Measurements from ENCODE around the gene MARS2.
"Not testable (repeated sequence)": the region's sequence is repeated elsewhere in the genome, so short reads cannot be mapped to it uniquely, and the experiment has no call there.

MARS2 gene

DNA sequence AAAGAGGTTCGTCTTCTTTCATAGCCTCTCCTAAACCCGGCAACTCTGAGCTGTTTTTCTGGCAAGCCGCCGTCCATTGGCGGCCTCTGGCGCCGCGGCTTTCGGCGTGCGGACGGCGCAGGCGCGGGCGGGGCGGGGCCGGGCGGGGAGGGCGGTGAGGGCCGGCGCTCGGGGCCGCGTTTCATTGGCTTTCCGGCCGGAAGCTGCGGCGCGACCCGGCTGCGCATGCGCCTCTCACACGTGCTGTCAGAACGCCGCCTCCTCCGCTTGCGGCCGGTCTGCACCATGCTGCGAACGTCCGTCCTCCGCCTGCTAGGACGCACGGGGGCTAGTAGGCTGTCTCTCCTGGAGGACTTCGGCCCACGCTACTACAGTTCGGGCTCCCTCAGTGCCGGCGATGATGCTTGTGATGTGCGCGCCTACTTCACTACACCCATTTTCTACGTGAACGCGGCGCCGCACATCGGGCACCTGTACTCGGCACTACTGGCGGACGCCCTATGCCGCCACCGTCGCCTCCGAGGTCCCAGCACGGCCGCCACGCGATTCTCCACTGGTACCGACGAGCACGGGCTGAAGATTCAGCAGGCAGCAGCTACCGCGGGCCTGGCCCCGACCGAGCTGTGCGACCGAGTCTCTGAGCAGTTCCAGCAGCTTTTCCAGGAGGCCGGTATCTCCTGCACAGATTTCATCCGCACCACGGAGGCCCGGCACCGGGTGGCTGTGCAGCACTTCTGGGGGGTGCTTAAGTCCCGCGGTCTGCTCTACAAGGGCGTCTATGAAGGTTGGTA, at the start of gene MARS2:
Gene MARS2 (plus strand): TSS at position 249 of the 791 bp plus-strand sequence. CDS start 37 bp downstream, at position 286.
- DNase-seq (ENCODE audit: low read depth, low spot score) = peak; percentile 64

DNA sequence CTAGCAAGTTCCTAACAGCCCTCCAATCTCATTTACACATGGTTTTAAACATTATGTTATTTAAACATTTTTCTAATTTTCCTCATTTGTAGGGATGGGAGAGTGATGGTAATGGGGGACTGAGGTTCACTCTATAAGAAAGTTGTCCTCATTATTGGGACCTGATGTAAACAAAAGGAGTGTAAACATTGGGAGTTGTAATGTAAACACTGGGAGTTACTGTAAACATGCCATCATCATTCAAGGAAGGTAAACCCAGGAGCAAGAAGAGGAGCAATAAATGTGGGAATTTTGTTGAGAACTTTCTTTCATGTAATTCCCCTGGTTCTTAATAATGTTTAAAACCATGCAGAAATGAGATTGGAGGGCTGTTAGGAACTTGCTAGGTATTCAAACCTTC, 47.6 kb upstream of the MARS2 start:
- no peak for DNase-seq (ENCODE audit: low read depth, low spot score)

DNA sequence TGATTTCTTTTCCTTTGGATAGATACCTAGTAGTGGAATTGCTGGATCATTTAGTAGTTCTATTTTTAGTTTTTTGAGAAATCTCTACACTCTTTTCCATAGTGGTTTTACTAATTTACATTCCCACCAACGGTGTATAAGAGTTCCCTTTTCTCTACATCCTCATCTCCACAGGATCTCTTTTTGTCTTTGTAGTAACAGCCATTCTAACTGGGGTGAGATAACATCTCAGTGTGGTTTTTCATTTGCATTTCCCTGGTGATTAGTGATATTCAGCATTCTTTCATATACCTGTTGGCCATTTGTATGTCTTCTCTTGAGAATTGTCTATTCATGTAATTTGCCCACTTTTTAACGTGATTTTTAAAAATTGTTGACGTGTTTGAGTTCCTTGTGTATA, 43.5 kb upstream of the MARS2 start:
- DNase-seq (ENCODE audit: low read depth, low spot score) = no peak

DNA sequence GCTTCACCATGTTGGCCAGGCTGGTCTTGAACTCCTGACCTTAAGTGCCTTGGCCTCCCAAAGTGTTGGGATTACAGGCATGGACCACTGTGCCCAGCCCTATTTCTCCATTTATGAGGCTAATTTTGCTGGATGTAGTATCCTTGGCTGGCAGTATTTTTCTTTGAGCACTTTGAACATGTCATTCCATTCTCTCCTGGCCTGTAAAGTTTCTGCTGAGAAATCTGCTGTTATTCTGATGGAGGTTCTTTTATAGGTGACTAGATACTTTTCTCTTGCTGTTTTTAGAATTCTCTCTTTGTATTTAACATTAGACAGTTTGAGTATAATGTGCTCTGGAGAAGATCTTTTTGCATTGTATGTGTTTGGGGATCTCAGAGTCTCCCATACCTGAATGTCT, 38.9 kb upstream of the MARS2 start:
- no peak for DNase-seq (ENCODE audit: low read depth, low spot score)

DNA sequence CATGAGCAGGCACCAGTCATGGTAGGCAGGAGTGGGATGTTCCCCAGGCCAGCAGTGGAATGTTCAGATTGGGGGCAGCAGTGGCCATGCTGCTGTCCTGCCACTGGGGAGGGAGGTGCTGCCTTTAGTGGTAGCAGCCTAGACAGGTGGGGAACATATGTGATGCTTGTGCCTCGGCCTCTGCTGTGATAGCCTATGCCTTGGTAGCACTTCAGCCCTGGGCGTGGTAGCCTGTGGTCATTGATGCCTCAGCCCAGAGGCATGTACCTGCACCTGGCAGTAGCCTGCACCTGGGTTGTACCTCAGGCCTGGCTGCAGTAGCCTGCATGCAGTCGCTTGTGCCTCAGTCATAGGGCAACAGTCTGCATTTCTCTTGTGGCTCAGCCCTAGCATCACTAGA, 36.9 kb upstream of the MARS2 start:
- no peak for DNase-seq (ENCODE audit: low read depth, low spot score)

DNA sequence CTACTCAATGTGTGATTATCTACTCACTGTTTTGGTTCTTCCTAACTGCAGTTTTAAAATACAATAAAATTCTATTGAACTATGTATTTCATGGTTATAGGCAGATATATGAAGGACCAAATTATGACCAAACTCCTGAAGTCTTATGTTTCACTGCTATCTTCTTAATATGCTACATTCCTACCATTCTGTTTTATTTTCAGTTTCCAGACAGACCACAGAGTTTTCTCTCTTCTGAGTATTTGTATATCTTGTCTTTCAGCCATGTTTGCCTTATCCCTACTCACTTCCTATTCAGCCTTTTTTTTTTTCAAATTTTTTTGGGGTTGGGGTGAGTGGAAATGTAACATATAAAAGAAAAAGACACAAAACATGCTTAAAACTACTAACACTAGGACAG, 36.1 kb upstream of the MARS2 start:
- DNase-seq (ENCODE audit: low read depth, low spot score) = no peak

DNA sequence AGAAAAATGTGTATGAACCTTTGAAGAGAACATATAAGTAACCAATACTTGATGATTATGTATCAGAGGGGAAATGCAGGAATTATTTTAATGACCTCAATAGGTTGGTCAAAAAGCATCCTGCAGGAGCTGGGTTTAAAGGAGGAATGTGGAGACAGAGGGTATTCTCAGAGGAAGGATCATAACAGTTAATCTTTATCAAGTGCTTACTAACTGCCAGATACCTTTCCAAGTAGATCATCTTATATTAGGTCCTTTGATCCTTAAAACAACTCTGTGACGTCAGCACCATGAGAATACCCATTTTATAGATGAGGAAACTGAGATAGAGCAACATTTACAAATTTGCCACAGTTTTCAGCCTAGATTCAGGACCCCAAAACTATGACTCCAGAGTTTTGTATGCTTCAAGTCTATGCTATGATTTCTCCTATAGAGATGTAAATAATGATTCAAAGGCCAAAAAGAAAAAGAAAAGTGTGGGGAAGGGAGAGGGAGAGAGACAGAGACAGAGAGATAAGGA, 32.7 kb upstream of the MARS2 start:
- no peak for DNase-seq (ENCODE audit: low read depth, low spot score)

DNA sequence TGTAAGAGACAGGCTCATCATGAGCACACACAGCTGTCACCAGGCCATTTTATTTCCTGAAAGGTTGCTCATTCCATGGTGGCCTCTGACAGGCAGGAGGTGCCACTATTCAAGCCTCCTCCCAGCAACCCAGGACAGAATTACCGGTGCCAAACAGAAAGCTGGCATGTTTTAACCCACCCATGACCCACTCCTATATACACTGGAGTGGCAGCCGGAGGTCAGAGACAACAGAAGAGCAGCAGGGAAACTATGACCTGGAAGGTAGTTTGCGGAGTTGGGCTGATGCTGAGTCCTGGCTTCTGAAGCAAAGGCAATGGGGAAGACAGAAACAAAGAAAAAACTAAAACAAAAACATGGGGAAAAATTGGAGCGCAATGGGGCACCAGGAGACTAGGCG, 32.1 kb upstream of the MARS2 start:
- DNase-seq (ENCODE audit: low read depth, low spot score) = no peak

DNA sequence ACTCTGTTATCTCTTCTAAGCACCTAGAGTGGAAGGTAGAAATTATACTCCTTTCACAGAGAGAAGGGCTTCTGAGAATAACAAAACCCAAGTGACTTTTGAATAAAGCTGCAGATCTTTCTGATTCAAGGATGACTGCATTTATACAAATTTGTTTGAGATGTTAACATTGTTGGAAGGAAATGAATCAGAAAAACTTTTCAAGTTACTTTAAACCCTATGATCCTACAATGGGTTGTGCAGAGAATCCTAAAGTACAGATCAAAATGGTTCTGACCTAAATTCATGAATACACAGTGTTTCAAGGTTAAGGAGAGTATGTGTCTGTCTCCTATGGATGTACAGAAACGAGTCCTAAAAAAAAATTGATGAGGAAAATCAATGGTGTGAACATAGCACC, 31.6 kb upstream of the MARS2 start:
- no peak for DNase-seq (ENCODE audit: low read depth, low spot score)

DNA sequence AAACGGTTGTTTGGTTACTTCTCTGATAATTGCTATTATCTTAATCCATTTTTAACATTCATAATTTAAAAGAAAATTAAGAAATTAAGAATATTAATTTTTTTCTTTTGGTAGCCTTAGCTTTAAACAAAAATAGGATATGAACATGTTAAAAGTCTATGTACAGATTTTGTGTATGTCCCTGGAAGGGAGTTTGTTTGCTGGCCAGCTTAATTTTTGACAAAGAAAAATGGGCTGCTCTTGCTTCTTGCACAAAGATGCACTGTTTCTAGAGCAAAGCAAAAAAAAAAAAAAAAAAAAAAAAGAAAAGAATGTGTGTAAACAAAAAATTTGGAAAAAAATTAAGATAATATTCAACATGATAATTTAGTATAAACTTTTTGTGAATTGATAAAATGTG, 31.1 kb upstream of the MARS2 start:
- no peak for DNase-seq (ENCODE audit: low read depth, low spot score)

DNA sequence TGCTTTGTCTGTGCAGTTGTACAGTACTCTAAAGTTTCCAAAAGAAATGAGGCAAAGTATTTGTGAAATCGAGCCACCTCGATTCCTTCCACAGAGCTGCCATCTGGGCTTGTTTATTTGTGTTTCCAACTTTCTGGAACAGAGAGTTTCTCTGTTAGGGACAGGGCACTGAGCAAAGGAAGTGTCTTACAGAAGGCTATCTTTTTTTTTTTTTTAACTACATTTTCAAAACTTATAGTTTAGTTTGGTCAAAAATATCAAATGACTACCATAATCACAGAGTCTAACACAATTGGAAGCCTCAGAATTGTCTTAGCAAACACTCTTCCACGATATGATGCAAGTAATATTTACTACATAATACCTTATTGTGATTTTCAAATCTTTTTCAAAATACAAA, 30.6 kb upstream of the MARS2 start:
- no peak for DNase-seq (ENCODE audit: low read depth, low spot score)

DNA sequence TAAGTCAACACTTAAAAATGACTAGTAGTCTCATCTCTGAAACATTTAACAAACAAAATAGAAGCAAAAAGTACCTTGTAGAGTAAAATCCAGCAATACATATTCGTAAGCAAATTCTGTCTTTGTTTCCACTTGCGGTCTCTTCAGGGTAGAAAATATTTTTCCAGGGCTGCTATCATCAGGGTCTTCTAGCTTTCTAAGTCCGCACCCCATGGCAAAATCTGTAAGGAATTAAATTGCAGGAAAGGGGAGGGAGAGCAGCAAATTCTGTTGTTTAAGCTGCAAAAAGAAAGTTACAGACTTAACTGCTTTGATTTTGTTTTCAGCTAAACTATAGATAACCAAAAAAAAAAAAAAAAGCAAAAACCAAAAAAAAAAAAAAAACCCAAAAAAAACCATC, 29.9 kb upstream of the MARS2 start, which contains the start of gene RFTN2:
Gene RFTN2 (minus strand): TSS at position 342 of the 400 bp plus-strand sequence. CDS start 129 bp downstream, at position 213.
- no peak for DNase-seq (ENCODE audit: low read depth, low spot score)

DNA sequence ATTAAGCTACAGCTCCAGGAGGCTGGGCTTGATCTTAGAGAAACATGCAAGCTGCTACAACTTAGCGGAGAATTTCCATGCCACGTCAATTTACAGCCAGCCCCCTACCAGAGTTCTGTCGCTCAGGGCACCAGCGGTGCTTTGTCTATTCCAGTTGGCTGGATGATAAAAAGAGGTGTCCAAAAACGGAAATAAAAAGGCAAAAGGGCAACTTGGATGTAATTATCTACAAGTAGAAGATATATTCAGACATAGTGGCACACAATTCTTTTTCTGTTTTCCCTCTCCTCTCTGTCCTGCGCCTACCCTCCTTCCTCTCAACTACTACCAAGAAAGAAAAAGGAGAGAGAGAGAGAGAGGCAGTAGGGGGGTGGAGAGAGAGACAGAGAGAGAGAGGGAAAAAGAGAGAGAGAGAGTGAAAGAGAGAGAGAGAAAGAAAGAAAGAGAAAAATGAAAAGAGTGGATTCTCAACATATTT, 29.4 kb upstream of the MARS2 start:
- DNase-seq (ENCODE audit: low read depth, low spot score) = peak; percentile 48

DNA sequence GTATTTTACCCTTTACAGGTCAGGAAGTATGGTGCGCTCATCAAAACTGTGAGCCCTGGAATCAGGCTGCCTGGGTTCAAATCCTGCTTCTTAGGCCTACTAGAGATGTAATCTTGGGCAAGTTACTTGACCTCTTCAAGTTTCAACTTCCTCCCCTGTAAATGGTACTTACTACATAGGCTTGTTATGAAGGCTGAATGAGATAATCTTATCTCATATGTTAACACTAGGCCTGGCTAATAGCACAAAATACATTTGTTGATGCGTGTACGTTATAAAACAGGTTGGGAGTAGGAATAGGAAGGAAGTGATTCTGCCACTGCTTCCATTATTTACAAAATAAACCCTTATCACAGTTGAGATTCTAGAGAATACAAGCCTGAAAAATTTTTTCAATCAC, 28.1 kb upstream of the MARS2 start:
- DNase-seq (ENCODE audit: low read depth, low spot score) = no peak

DNA sequence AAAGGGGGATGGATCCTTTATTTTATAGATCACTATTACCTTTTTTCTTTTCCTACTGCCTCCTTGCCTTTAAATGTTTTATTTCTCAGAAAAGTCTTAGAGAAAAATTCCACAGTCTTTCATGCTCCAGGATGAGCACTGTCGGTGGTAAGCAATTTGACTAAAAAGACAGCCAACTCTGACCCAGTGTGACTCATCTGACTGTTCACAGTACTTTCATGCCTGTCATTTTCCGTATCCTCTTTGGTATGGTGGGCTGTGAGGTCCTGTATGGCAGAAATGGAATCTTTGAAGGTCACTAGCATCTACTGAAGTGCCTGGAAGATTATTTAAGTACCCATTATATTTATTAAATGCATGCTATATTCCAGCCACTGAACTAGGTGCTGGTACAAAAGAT, 27.7 kb upstream of the MARS2 start:
- no peak for DNase-seq (ENCODE audit: low read depth, low spot score)

DNA sequence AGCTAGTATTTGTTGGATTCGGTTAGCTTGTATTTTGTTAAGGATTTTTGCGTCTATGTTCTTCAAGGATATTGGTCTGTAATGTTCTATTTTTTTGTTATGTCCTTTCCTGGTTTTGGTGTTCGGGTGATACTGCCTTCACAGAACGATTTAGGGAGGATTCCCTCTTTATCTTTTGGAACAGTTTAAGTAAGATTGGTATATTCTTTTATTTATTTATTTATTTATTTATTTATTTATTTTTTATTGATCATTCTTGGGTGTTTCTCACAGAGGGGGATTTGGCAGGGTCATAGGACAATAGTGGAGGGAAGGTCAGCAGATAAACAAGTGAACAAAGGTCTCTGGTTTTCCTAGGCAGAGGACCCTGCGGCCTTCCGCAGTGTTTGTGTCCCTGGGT, 10.0 kb upstream of the MARS2 start:
- DNase-seq (ENCODE audit: low read depth, low spot score) = not testable (repeated sequence)

DNA sequence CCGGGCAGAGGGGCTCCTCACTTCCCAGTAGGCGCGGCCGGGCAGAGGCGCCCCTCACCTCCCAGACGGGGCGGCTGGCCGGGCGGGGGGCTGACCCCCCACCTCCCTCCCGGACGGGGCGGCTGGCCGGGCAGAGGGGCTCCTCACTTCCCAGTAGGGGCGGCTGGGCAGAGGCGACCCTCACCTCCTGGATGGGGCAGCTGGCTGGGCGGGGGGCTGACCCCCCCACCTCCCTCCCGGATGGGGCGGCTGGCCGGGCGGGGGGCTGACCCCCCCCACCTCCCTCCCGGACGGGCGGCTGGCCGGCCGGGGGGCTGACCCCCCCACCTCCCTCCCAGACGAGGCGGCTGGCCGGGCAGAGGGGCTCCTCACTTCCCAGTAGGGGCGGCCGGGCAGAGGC, 9.2 kb upstream of the MARS2 start:
- DNase-seq (ENCODE audit: low read depth, low spot score) = not testable (repeated sequence)

DNA sequence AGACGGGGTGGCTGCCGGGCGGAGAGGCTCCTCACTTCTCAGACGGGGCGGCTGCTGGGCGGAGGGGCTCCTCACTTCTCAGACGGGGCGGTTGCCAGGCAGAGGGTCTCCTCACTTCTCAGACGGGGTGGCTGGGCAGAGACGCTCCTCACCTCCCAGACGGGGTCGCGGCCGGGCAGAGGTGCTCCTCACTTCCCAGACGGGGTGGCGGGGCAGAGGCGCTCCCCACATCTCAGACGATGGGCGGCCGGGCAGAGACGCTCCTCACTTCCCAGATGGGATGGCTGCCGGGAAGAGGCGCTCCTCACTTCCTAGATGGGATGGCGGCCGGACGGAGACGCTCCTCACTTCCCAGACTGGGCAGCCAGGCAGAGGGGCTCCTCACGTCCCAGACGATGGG, 8.6 kb upstream of the MARS2 start:
- not testable (repeated sequence) for DNase-seq (ENCODE audit: low read depth, low spot score)

DNA sequence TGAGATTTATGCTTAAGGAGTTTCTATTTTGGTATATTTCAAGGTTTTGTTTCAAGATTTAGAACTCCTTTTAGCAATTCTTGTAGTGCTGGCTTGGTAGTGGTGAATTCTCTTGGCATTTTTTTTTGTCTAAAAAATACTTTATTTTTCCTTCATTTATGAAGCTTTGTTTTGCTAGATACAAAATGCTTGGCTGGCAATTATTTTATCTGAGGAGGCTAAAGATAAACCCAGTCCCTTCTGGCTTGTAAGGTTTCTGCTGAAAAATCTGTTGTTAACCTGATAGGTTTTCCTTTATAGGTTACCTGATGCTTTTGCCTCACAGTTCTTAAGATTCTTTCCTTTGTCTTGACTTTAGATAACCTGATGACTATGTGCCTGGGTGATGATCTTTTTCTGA, 5.4 kb upstream of the MARS2 start:
- DNase-seq (ENCODE audit: low read depth, low spot score) = not testable (repeated sequence)

DNA sequence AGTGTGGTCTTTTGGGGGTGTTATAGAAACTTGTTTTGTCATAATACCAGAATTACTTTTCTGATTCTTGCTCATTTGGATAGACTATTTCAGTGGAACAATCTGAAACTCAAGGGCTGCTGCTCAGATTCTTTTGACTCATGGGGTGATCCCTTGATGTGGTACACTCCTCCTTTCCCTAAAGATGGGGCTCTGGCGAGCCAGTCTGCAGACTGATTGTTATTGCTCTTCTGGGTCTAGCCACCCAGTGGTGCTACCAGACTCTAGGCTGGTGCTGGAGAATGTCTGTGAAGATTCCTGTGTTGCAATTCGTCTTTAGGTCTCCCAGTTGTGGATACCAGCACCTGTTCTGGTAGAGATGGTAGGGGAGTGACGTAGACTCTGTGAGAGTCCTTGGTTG, 4.2 kb upstream of the MARS2 start:
- DNase-seq (ENCODE audit: low read depth, low spot score) = no peak

DNA sequence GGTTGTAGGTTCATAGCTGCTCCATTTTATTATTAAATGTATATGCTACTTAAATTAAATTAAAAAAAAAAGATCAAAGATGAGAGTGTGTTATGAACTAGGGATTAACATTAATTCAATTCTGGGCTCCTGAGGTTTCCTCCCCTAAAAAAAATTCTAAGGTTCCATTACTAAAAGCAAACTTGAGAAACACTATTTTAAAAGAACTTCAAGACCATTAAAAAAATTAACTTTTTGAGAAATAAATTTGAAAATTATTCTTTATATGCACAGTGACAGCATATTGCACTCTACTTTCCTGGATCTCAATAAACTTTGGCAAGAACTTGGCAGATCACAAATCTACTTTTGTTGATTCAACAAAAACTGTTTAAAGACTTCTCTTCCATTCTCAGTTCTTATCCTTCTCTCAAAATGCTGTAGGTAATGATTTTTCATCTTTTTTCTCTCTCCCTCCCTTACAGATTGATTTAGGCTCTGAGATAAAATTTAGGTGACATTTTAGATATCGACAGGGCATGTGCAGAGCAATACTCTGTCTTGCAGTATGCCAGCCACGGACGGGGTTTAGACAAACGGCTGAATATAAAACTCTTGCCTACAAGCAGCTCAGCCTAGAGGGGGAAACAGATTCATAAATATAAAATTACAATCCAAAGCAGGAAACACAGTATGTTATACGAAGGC, 592 bp upstream of the MARS2 start:
- no peak for DNase-seq (ENCODE audit: low read depth, low spot score)

DNA sequence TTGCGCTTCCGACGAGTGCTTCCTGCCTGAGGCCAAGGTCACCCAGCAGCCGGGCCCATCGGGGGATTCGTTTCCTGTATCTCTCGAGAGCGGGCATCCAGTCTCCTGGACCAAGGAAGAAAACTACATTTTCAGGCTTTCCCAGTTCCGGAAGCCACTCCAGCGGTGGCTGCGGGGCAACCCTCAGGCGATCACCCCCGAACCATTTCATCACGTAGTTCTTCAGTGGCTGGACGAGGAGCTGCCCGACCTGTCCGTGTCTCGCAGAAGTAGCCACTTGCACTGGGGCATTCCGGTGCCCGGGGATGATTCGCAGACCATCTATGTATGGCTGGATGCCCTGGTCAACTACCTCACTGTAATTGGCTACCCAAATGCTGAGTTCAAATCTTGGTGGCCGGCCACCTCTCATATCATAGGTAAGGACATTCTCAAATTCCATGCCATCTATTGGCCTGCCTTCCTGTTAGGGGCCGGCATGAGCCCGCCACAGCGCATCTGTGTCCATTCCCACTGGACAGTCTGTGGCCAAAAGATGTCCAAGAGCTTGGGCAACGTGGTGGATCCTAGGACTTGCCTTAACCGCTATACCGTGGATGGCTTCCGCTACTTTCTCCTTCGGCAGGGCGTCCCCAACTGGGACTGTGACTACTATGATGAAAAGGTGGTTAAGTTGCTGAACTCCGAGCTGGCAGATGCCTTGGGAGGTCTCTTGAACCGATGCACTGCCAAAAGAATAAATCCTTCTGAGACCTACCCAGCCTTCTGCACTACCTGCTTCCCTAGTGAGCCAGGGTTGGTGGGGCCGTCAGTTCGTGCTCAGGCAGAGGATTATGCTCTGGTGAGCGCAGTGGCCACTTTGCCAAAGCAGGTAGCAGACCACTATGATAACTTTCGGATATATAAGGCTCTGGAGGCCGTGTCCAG, 1.0 kb downstream of the MARS2 start:
- no peak for DNase-seq (ENCODE audit: low read depth, low spot score)
